HG03135 (cell line): Measurements from ENCODE around the gene CDK18.

ENCODE experiments used
- ATAC-seq: cut with Tn5 transposase; IDR thresholded peaks from one replicate; pipeline ENCODE4 v1.9.1; 2021; ENCODE audit warnings: mild to moderate bottlenecking, moderate library complexity; ENCODE audit not compliant: unreplicated experiment

Gene CDK18

DNA sequence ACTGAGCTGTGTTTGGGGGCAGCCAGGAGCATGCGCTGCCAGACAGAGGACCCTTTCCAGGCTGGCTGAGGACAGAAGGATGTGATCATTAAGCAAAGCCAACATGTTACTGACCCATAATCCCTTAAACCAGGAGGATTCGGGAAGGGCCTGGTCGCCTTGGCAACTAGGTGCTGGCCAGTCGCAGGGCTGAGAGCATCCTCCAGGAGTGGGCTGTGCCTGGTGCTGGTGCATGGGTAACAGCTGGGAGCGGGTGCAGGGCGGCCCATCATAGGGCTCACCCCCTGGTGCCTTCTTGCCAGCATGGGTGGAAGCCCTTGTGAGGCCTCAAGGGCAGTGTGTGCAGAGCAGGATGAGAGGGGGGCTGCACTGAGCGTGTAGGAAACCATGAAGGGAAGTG is 17.2 kb downstream of the CDK18 start:
- no peak for ATAC-seq

DNA sequence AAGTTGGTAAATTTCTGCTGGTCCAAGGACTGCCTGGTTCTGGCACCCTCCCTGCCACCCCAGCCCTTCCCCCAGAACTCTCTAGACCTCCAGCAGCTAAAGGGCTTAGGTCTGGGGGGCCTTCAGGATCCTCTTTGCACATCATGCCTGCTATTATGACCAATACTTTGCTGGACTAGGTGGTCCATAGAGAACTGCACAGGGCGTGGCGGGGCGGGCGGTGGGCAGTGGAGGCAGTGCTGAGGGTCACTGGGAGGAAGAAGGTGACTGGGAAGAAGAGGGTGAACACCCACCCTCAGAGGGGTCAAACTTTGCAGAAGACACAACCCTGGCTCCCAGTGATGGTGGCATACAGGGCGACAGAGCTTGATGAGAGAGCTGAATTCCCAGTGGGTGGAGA is 18.2 kb downstream of the CDK18 start:
- no peak for ATAC-seq

DNA sequence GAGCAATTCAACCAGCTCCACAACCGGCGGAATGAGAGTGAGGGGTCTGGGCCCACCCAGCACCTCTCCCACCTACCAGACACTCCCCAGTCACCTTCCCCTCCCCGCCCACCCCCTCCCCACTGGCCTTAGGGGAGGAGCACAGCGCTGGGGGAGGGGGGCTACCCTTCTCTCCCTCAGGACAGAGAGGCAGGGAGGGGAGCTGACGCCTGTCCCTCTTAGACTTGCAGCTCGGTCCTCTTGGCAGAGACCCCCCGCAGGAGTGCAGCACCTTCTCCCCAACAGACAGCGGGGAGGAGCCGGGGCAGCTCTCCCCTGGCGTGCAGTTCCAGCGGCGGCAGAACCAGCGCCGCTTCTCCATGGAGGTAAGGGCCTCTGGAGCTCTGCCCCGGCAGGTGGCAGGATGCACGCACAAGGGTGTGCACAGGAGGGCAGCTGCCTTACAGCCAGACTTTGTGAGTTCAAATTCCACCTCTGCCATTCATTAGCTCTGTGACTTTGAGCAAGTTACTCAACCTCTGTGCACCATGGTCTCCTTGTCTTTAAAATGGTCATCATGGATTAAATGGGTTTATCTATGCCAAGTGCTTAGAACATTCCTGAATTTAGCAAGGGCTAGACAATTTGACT is 18.9 kb downstream of the CDK18 start:
- no peak for ATAC-seq

DNA sequence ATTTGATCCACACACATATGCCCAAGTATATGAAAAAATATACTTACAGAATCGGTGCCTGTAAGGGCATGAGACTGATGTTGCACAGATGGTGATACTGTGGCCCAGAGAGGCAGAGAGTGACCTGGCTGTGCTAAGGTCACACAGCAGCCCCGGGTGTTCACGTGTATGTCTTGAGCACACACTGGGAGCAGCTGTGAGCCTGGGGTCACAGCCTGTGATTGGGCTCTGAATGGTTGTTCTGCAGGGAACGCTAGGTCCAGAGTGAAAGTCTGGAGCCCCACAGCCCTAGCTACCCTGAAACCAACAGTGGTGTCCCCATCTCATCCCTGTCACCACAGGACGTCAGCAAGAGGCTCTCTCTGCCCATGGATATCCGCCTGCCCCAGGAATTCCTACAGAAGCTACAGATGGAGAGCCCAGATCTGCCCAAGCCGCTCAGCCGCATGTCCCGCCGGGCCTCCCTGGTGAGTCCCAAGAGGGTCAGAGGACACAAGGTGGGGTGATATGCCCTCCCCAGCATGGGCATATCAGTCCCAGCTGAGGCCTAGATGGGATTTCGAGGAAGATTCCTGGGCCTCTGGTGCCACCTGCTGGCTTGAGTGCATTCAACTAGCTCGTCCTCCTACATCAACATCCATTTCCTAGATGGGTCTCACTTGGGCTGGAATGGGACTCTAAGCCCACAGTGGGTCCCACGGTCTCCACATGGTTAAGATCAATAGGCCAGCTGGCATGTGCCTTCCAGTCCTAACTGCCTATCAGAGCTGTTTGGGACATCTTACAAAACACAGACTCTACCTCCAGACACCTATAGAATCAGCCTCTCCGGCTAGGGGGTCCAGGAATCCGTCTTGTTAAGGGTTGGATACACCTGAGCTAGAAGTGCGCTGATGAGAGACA is 19.7 kb downstream of the CDK18 start:
- no peak for ATAC-seq

DNA sequence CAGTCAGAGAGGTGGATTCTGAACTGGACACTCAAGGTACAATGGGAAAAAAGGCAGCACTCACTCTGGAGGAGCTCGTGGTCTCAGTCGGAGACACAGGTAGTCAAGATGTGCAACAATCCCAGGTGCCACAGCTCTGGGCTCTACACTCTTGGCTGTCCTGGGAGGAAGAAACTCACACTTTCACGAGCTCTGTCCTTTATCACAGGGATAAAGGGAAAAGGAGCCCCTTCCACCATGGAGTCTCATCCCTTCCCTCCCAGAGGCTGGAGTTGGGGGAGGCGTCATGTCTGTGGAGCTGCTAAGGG is 20.3 kb downstream of the CDK18 start:
- ATAC-seq: no peak

DNA sequence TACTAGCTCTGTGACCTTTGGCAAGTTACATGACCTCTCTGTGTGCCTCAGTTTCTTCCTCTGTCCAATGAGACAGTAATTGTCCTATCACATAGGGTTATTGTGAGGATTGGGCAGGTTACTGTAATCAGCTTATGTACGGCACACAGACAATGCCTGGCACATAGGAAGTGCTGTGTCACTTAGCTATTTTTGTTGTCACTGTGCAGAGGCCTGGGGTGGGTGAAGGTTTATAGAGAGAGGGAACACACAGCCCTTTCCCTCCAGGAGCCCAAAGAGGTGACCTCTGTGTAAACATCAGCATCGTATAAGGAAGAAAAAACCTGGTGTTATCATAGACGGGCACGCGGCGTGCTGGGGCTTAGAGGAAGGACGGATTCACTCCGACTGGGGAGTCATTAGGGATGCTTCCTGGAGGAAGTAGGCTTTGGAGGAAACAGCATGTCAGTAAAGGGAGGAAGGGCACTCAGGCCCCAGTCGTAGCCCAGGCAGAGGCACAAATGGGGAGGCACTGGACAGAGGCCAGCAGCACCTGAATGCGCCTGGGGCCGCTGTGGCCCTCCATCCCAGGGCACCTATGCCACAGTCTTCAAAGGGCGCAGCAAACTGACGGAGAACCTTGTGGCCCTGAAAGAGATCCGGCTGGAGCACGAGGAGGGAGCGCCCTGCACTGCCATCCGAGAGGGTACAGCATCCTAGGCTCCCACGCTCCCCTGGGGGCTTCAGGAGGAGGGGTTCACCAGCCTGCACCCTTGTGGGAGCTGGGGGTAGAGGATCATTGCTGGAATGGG is 21.2 kb downstream of the CDK18 start:
- ATAC-seq: no peak

DNA sequence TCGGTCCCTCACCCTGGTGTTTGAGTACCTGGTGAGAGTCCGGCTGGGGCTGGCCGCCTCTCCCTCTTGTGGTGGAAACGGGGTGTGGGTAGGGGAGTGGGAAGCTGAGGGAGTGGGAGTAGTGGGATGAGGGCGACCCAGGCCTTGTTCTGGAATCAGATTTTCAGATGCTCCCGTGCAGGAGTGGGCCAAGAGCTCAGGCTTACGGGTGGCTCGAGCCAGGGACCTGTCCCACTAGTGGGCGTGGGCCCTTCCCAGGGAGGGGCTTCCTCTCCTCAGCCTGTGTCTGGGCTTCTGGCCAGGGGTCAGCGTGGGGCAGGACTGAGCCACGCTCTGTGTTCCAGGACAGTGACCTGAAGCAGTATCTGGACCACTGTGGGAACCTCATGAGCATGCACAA is 22.0 kb downstream of the CDK18 start:
- ATAC-seq: no peak

DNA sequence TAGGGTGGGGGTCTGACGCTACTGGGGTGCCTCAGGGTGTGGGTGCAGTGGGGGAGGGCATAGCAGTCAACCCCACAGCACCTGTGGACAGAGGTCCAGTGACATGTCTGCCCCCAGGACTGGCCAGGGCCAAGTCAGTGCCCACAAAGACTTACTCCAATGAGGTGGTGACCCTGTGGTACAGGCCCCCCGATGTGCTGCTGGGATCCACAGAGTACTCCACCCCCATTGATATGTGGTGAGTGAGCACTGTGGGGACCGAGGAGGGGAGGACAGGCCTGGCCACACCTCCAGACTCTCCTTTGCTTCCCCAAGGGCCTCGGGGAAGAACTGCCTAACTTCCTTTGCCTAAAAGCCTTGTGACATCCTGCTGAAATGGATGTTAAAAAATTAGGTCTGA is 23.5 kb downstream of the CDK18 start:
- no peak for ATAC-seq

DNA sequence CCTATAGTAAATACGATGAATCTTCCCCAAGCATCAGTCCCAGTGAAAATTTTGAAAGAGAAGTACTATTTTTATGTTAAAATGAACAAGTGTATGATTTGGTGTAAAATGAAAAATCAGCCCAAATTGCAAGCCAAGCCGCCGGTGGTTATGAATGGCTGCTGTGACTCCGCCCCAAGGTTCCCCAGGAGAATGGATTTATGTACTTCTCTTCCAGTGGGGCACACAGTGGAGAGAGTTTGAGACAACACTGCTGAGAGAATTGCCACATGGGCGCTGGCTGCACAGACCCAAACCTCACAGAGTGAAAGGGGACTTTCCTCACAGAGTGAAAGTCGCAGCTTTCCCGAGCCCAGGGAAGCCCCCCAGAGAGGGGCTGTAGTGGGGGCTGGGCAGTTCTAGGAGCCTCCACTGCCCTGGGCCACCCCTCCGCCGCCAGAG is 24.0 kb downstream of the CDK18 start:
- no peak for ATAC-seq

DNA sequence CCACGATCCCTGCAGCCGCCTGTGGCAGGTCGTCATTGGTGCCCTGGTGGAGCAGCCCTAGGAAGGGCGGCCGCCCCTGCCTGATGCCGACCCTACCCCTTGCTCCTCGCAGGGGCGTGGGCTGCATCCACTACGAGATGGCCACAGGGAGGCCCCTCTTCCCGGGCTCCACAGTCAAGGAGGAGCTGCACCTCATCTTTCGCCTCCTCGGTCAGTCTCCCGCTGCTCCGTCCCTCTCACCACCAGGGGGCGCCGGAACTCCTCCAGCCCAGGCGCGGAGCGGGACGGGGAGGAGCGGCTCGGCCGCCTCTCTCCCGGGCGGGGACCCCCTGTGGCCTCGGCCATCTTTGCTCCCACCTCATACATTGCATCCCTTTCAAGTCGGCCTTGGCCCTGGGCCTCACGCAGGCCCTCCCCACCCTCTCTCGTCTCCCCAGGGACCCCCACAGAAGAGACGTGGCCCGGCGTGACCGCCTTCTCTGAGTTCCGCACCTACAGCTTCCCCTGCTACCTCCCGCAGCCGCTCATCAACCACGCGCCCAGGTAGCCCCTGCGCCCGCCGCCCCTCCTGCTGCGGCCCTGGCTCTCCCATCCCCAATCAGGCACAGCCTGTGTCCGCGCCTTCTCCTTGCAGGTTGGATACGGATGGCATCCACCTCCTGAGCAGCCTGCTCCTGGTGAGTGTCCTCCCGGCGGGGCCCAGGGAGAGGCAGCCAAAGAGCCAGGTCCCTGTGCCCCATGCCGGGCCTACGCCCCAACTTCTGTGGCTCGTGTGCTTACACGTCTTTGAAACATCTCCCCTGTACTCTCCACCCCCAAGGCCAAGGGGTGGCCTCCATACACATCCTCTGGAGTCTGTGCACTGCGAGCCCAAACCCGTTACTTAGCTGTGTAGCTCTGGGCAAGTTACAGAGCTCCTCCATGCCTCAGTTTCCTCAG is 24.7 kb downstream of the CDK18 start:
- ATAC-seq: no peak

DNA sequence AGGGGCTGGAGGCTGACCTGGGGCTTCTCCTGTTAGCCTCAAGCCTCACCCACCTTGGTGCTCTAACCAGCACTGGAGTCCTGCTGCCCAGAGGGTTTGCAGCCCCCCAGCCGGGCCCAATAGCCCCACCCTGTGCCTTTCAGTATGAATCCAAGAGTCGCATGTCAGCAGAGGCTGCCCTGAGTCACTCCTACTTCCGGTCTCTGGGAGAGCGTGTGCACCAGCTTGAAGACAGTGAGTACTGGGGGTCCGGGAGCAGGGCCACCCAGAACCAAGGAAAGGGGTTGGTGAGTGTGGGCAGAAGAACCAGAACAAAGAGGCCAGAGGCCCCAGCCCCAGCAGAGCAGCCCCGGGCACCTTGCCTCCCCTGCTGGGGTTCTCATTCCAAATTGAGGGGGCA is 25.6 kb downstream of the CDK18 start:
- no peak for ATAC-seq

DNA sequence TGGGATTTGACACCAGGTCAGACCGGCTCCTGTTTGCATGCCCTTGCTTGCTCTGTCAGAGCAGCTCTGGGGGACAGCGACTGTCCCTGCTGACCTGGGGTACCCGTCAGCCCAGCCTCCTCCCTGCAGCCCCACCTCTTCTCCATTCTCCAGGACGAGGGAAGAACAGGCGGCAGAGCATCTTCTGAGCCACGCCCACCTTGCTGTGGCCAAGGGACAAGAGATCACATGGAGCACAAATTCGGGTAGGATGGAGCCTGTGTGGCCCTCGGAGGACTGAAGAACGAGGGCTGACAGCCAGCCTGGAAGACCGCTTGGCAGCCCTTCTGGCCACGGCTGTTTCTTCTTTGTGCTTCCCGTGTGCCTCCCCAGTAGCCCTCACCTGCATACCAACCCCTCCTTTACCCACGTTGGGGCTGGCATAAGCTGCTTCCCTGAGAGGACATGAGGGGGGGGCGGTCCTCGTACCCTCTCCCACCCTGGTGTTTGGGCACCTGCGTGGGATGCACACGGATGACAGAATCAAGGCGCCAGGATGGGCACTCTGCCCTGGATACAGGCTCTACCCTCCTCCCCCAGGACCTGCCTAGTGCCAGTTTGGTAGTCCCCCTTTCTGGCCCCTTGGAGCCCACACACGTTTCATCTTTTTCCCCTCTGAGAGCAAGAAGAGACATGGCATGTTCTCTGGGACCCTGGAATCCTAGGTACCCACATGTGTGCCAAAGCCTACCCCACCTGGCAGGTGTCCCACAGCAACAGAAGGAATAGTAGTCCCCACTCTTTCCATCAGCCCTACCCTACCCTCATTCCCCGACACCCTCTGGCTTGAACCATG is 26.9 kb downstream of the CDK18 start:
- no peak for ATAC-seq

DNA sequence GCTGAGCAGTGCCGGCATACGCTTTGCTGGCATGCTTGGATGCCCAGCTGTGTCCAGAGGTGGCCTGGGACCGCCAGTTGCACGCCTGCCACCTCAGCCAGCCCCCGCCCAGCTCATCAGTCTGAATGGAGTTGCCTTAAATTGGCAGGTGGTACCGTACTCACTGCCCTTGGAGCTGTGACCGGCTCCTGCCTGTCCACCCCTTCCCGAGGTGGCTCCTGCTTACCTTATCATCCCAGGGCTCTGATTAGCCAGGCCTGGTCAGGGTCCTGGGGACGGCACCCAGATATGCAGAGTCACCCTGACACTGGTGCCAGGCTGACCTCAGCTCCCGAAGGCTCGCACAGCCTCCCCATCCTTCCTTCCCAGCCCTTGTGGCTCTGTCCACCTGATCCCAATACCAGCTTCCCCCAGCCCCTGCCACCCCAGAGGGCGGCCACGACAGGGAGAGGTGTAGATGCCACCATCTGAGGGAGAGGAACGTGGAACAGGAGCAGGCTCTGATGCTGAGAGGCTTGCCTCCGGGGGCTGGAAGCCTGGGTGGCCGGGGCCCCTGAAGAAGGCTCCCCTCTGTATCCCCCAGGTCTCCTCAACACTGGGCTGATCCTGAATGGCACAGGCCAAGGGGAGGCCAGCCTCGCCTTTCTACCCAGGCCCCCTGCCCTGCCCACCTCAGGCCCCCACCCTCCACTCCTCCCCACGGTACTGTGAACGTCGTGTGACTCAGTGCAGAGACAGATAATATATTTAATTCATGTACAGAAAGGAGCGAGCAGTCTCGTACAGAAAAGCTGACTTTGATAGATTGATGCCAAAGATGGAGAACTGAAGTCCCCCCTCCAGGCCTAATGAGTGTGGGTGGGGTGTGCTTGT is 27.8 kb downstream of the CDK18 start:
- ATAC-seq: no peak

DNA sequence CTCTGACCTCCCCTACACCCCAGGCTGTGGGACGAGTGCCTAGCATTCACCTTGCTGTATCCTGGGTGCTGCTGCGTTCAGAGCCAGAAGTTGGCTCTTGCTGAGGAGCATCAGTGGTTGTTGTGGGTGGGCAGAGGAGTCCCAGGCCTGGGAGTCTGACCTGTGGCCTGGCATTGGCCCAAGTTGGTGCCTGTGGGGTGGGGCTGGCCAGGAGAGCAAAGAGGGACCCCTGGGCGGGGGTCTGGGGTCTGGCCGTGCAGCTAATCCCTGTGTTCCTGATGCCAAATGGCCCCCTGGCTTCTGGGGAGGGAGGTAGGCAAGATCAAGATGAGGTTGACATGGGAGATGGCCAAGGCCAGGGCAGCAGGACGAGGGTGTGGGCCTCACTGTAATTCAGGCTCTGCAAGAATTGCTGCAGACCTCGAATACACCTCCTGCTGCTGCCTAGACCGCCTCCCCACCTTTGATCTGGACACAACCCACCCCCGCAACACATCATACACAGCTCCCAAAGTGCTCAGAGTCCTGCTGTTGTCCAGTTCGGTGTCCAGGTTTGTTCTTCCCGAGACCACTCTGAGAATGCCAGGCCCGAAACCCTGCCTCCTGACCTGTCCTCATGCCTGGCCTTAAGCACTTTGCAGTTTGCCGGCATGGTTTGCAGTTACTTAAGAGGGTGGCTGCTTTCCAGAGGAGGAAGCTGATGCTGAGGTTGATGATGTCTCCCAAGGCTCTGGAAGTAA is 28.7 kb downstream of the CDK18 start:
- ATAC-seq: no peak

DNA sequence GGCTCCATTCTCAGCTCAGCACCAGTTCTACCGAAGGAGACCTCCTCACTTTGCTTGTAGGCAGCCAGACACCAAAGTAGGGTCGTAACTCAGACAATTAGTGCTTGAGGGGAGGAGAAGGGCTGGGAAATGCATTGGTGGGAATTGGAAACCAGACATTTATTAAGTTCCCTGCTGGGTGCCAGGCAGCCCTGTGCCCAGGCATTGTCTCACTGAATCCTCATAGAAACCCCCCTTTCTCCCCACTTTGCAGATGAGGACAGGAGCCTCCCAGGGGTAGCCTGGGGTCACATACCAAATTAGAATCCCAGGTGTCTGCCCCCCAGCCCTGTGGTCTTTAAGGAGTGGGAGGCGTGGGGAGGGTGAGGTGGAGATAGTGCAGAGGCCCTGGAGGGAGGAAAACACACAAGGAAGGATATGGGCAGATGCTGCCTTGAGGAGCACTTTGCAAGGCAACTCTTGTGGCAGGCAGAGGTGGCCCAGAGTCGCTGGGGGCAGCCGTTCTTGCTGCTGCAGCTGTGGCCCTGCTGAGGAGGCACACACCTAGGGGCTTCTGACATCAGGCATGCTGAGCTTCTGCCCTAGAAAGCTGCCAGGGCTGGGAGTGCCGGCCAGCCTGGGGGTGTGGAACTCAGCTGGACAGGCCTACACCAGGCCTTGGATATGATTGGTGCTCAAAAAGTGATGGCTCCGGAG is 29.4 kb downstream of the CDK18 start:
- no peak for ATAC-seq

DNA sequence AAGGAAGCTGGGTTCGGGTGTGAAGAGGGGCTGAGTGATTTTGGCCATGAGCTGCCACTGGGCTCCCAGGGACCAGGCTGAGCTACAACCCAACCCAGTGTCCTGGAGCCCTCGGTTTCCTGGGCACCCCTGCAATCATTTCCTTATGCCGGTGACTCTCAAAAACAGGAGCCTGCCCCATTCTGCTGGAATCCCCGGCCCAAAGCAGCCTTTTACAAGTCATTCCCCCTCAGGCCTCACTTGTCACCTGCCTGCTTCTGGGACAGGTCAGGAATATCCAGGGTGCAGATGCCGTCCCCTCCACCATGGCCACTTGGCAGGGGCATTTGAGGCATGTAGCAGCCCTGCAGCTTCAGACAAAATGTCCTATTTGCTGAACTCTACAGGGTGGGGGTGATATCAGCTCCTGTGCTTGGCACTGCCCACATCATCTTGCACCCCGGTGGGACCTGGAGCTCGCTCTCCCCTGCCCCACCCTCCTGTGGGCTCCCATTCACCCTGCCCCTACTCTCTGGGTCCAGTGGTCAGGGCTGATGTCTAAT is 30.0 kb downstream of the CDK18 start:
- ATAC-seq: no peak

DNA sequence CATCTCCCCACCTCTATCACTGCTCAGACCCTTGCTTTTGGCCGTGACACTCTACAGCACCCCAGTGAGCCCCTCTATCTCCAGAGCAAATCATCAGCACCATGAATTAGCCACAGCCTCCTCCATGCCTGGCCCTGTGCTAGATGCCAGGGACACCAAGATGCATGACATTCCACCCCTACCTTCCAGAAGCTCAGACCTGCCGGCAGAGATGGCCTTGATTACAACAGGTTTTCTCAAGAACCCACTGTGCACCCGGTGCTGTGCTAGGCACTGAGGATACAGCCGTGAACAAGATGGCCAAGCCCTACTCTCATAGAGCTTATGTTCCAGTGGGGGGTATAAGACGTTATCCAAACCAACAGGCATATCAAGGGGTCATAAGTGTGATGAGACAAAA is 30.6 kb downstream of the CDK18 start:
- ATAC-seq: no peak
